Measurements from ENCODE around the gene MCC. TPM values are rescaled to one million over a fixed set of nuclear protein-coding genes. Genes with fewer than 3 reads are reported as not detected.

Gene MCC
- total RNA-seq, 2 donors from 2014 or later, result 7.5 to 9.9 TPM

DNA sequence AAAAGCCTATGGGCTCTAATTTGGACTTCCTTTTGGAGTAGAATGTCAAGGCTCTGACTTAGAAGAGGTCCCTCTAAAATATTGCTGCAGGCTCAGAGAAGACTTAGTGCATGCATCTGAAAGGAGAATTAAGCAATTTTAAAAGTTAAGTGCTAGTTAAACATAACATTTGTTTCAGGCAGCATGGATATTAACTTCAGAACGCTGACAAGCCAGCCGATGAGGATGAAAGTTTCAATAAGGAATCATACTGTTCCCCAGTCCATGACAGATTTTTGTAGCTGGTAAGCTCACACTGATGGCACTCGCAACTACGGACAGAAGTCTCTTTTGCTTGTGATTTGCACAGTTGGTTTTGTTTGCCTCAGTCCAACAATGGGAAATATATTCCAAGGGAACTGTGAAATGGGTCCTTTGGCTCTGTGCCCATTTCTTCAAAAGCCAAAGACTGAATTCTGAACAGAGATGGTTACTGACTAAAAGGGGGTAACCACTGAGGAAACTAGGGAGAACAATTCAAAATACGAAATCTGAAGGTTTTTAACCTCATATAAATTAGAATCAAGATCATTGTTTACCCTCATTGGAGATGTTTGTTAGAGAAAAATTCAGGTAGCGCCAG, 464.1 kb downstream of the MCC start:
- no peak overlapping the region for H3K4me3 ChIP-seq
- H3K9me3 ChIP-seq, result no peaks in the 10 kb centered on the region
- WGBS, 2 donors, result 84% methylated on average over 6 of the region's 6 CpGs
- H3K27me3 ChIP-seq, result no peaks in the 10 kb centered on the region
- no peak for TF ChIP-seq POLR2A (IDR thresholded peaks at IDR 0.05)
- no peak for TF ChIP-seq CTCF (IDR thresholded peaks at IDR 0.05)
- H3K27ac ChIP-seq, result no peak overlapping the region
- ATAC-seq, result no peak
- no peaks in the 10 kb centered on the region for H3K4me1 ChIP-seq
- DNase-seq, result no peak
- peaks cover 0 to 1% of the 10 kb centered on the region in 2 donors for H3K36me3 ChIP-seq (replicated peaks in 1 of 2; ENCODE audit: insufficient read depth in 1 of 2, low read depth in 2 of 2)
- intact Hi-C loops (cut with DNase I), result no loop called here

GRCh38 chr5:113022661-113023060, 465.6 kb downstream of the MCC start:
- intact Hi-C loops (cut with DNase I), result no loop called here
- DNase-seq (no peak), ATAC-seq (no peak)
- WGBS, 2 donors, result 70 to 84% methylated on average over 2 of the region's 2 CpGs
- Histone ChIP-seq H3K9me3 (no peaks in the 10 kb centered on the region), H3K4me3 (no peak overlapping the region), H3K36me3 (replicated peaks in 1 of 2; ENCODE audit: insufficient read depth in 1 of 2, low read depth in 2 of 2) (peaks cover 0 to under 1% of the 10 kb centered on the region in 2 donors), H3K4me1 (no peaks in the 10 kb centered on the region), H3K27ac (no peak overlapping the region), H3K27me3 (no peaks in the 10 kb centered on the region)
- TF ChIP-seq CTCF (IDR thresholded peaks at IDR 0.05), result no peak
- no peak for TF ChIP-seq POLR2A (IDR thresholded peaks at IDR 0.05)

DNA sequence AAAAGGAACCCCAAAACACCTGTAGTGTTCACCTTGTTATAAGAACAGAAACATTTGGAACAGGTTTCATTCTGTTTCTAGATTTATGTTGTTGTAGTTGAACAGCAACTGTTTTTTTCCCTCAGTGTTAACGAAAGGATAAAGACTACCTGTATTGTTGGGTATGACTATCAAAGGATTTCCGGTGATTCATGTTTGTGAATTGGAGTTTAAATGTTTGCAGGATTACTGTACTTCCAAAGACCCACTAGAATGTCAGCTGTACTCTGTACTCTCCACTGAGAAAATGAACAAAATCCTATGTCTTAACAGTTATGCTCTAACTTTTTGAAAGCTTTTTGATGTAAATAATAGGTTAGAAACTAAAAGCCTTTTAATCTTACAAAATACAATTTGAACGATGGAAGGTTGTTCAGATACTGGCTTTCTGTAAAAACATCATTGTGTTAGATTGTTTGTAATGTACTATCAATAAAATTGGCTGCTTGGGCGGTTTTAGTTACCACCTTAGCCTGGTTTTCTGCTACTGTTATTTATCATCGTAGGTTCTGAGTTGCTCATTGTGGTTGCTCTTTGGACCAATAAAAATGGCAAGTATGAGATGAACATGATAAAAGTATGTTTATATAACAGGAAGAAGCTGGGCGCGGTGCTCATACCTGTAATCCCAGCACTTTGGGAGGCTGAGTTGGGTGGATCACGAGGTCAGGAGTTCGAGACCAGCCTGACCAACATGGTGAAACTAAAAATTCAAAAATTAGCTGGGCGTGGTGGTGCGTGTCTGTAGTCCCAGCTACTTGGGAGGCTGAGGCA, 467.6 kb downstream of the MCC start:
- intact Hi-C loops (cut with DNase I), result no loop called here
- ATAC-seq, result no peak
- Histone ChIP-seq H3K36me3 (replicated peaks in 1 of 2; ENCODE audit: insufficient read depth in 1 of 2, low read depth in 2 of 2) (no peaks in the 10 kb centered on the region), H3K27me3 (no peaks in the 10 kb centered on the region), H3K27ac (no peak overlapping the region), H3K9me3 (no peaks in the 10 kb centered on the region), H3K4me3 (no peak overlapping the region), H3K4me1 (no peaks in the 10 kb centered on the region)
- TF ChIP-seq POLR2A (IDR thresholded peaks at IDR 0.05) (no peak), CTCF (IDR thresholded peaks at IDR 0.05) (no peak)
- no peak for DNase-seq
- 95 to 97% methylated on average over 11 of the region's 11 CpGs for WGBS, 2 donors

DNA sequence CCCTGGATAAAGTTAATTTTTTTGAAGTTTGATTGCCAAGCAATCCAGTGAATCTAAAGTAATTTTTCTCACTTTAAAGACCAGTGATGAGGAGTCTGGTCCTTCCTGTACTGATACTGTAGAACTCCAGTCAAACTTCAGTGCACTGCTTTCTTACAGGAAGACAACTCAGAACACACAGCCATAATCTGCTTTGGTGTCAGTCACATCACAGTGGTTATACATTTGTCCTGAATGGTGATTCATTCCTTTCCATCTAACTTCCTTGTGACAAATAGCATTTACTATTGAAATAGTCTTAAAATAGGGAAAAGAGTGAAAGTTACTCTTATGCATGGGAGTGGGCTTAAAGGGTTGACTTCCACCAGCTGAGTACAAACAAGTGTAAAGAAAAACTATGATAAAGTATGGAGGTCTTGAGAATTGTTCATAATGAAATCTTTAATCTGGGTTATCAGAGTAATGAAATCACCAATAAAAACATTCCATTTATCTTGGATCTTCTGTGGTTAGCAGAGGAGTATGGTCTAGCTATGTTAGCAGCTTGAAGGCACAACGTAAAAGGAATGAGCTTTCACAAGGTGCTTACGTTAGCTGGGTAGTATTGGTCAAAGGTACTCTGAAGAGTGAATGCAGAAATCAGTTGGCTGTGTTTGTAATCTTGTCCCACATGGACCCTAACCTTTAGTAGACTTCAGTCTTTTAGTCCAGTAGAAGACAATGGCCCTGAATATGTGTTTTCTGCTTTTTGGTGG, 470.2 kb downstream of the MCC start:
- H3K4me1 ChIP-seq, result no peaks in the 10 kb centered on the region
- no peaks in the 10 kb centered on the region for H3K9me3 ChIP-seq
- ATAC-seq (no peak), DNase-seq (no peak)
- no peak overlapping the region for H3K27ac ChIP-seq
- WGBS, 2 donors, result 88 to 98% methylated on average over 2 of the region's 2 CpGs
- no peaks in the 10 kb centered on the region for H3K36me3 ChIP-seq (replicated peaks in 1 of 2; ENCODE audit: insufficient read depth in 1 of 2, low read depth in 2 of 2)
- intact Hi-C loops (cut with DNase I), result no loop called here
- TF ChIP-seq POLR2A (IDR thresholded peaks at IDR 0.05), result no peak
- no peak for TF ChIP-seq CTCF (IDR thresholded peaks at IDR 0.05)
- H3K27me3 ChIP-seq, result no peaks in the 10 kb centered on the region
- H3K4me3 ChIP-seq, result no peak overlapping the region
